ENCODE results near the gene ARHGEF28.

- TF ChIP-seq EZH2 (IDR thresholded peaks at IDR 0.05) = no peak
- no peak for TF ChIP-seq CTCF (IDR thresholded peaks at IDR 0.05 in 2 of 3, conservative IDR thresholded peaks at IDR 0.05 in 1 of 3; ENCODE audit: borderline replicate concordance in 1 of 3, insufficient read depth in 1 of 3, low read depth in 2 of 3, low read length in 2 of 3)
- TF ChIP-seq SP1 (IDR thresholded peaks at IDR 0.05; ENCODE audit: low read depth) = no peak
- TF ChIP-seq MAX (IDR thresholded peaks at IDR 0.05) = no peak
- TF ChIP-seq POLR2A (IDR thresholded peaks at IDR 0.05; ENCODE audit: borderline replicate concordance, extremely low read depth, insufficient read depth, insufficient read length) = no peak
- TF ChIP-seq EZH2phosphoT487 (IDR thresholded peaks at IDR 0.05; ENCODE audit: borderline replicate concordance) = no peak
- TF ChIP-seq REST (IDR thresholded peaks at IDR 0.05; ENCODE audit: low read depth) = no peak
- TF ChIP-seq TCF7L2 (IDR thresholded peaks at IDR 0.05; ENCODE audit: borderline replicate concordance, extremely low read depth, insufficient read depth, insufficient read length) = no peak
- no peak for TF ChIP-seq POLR2AphosphoS5 (IDR thresholded peaks at IDR 0.05; ENCODE audit: low read depth, low read length)
- no peak for TF ChIP-seq SIN3A (IDR thresholded peaks at IDR 0.05; ENCODE audit: low read depth)
Measured at GRCh38 chr5:73838901-73839300, 212.9 kb downstream of the ARHGEF28 start.
